ENCODE results near the gene SLC35D2.

Gene SLC35D2

DNA sequence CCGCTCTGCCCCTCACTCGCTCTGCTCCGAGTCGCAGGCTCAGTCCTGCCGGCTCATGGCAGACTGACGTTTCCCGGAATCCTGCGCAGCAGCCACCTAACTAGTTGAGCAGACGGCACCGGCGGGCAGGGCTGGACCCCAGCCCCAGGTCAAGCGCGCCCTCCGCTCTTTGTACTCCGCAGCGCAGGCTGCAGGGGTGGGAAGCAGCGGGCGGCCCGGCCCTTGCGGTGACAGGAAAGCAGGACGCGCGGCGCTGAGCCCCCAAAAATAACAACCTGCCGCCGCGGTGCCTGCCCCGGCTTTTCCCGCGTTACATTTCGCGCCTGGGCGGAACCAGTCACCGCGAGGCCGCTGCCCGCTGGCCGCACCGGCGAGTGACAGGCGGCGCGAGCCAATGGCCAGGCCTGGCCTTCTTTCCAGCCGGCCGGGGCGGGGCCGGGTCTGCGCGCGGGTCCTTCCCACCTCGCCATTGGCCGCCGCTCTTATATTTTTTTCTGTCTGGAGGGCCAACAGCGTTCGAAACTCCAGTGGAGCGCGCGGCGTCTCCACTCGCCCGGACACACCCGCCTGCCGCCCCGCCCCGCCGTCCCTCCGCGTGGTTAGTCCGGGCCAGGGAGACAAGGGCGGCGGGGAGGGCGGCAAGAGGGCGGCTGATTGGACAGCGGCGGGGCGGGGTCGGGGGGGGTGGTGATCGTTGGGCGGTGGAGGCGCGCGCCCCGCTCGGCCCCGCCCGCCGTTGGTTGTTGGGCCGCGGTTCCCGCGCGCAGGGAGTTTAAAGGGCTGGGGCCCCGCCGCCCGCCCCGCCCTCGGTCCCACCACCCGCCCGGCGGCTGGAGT lies 34.8 kb upstream of the SLC35D2 start, which contains the start of gene ZNF367:
Gene ZNF367 (minus strand): TSS at position 288 of the 837 bp plus-strand sequence. CDS start 338 bp downstream, outside the sequence.
- no peaks in the 10 kb centered on the region for H3K9me3 ChIP-seq (ENCODE audit: control insufficient read depth, low read length)
- peak within 1 kb of the TSS; percentile 94 for H3K27ac ChIP-seq (ENCODE audit: insufficient read depth, low read depth, low read length, poor library complexity, severe bottlenecking)
- WGBS, 2 experiments: 0% methylated on average over 100 of the region's 100 CpGs
- peaks cover 14% of the 10 kb centered on the region for H3K4me1 ChIP-seq (ENCODE audit: control insufficient read depth, insufficient read depth, low read length)
- no peaks in the 10 kb centered on the region for H3K36me3 ChIP-seq (ENCODE audit: control insufficient read depth, insufficient read depth, low read length)
- H3K27me3 ChIP-seq (ENCODE audit: control insufficient read depth, insufficient read depth, low read length, poor library complexity, severe bottlenecking): no peaks in the 10 kb centered on the region
- peak within 1 kb of the TSS; percentile 64 for H3K4me3 ChIP-seq (ENCODE audit: insufficient read depth, low read depth, low read length)

DNA sequence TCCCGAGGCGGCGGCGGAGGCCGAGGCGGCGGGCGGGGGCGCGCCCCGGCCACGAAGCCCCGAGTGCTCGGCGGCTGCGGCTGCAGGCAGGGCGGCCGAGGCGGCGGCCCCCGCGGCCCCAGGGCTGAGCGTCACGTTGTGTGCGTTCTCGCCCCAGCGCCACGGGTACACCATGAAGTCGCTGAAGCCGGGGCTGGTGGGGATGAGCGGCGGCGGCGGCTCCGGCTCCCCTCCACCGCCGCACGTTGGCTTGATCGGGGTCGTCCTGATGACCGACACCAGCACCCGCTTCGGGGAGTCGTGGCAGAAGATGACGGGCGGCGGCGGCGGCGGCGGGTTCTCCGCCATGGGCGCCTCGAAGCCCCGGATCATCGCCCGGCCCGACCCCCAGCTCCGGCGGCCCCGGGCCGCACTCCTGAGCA lies 34.2 kb upstream of the SLC35D2 start:
- no peaks in the 10 kb centered on the region for H3K27me3 ChIP-seq (ENCODE audit: control insufficient read depth, insufficient read depth, low read length, poor library complexity, severe bottlenecking)
- H3K27ac ChIP-seq (ENCODE audit: insufficient read depth, low read depth, low read length, poor library complexity, severe bottlenecking): peak overlapping the region; percentile 94
- H3K9me3 ChIP-seq (ENCODE audit: control insufficient read depth, low read length): no peaks in the 10 kb centered on the region
- peaks cover 14% of the 10 kb centered on the region for H3K4me1 ChIP-seq (ENCODE audit: control insufficient read depth, insufficient read depth, low read length)
- peak overlapping the region; percentile 64 for H3K4me3 ChIP-seq (ENCODE audit: insufficient read depth, low read depth, low read length)
- 0 to 1% methylated on average over 62 of the region's 62 CpGs for WGBS, 2 experiments
- no peaks in the 10 kb centered on the region for H3K36me3 ChIP-seq (ENCODE audit: control insufficient read depth, insufficient read depth, low read length)

- no peaks in the 10 kb centered on the region for H3K9me3 ChIP-seq (ENCODE audit: control insufficient read depth, low read length)
- peak overlapping the region; percentile 64 for H3K4me3 ChIP-seq (ENCODE audit: insufficient read depth, low read depth, low read length)
- peak overlapping the region; percentile 63 for H3K27ac ChIP-seq (ENCODE audit: insufficient read depth, low read depth, low read length, poor library complexity, severe bottlenecking)
- no peaks in the 10 kb centered on the region for H3K27me3 ChIP-seq (ENCODE audit: control insufficient read depth, insufficient read depth, low read length, poor library complexity, severe bottlenecking)
- no peaks in the 10 kb centered on the region for H3K36me3 ChIP-seq (ENCODE audit: control insufficient read depth, insufficient read depth, low read length)
- peaks cover 14% of the 10 kb centered on the region for H3K4me1 ChIP-seq (ENCODE audit: control insufficient read depth, insufficient read depth, low read length)
- WGBS, 2 experiments: 0% methylated on average over 50 of the region's 50 CpGs
Observed at GRCh38 chr9:96417051-96417586, 33.6 kb upstream of the SLC35D2 start.

GRCh38 chr9:96413302-96414221 lies 30.1 kb upstream of the SLC35D2 start:
- 90 to 94% methylated on average over 7 of the region's 7 CpGs for WGBS, 2 experiments
- H3K9me3 ChIP-seq (ENCODE audit: control insufficient read depth, low read length): no peaks in the 10 kb centered on the region
- peaks cover 7% of the 10 kb centered on the region for H3K36me3 ChIP-seq (ENCODE audit: control insufficient read depth, insufficient read depth, low read length)
- H3K4me1 ChIP-seq (ENCODE audit: control insufficient read depth, insufficient read depth, low read length): no peaks in the 10 kb centered on the region
- H3K27ac ChIP-seq (ENCODE audit: insufficient read depth, low read depth, low read length, poor library complexity, severe bottlenecking): no peak overlapping the region
- H3K27me3 ChIP-seq (ENCODE audit: control insufficient read depth, insufficient read depth, low read length, poor library complexity, severe bottlenecking): no peaks in the 10 kb centered on the region
- H3K4me3 ChIP-seq (ENCODE audit: insufficient read depth, low read depth, low read length): no peak overlapping the region

GRCh38 chr9:96412174-96412913 lies 28.8 kb upstream of the SLC35D2 start:
- no peaks in the 10 kb centered on the region for H3K9me3 ChIP-seq (ENCODE audit: control insufficient read depth, low read length)
- no peaks in the 10 kb centered on the region for H3K4me1 ChIP-seq (ENCODE audit: control insufficient read depth, insufficient read depth, low read length)
- H3K27me3 ChIP-seq (ENCODE audit: control insufficient read depth, insufficient read depth, low read length, poor library complexity, severe bottlenecking): no peaks in the 10 kb centered on the region
- 90 to 94% methylated on average over 8 of the region's 8 CpGs for WGBS, 2 experiments
- no peak overlapping the region for H3K4me3 ChIP-seq (ENCODE audit: insufficient read depth, low read depth, low read length)
- H3K27ac ChIP-seq (ENCODE audit: insufficient read depth, low read depth, low read length, poor library complexity, severe bottlenecking): no peak overlapping the region
- H3K36me3 ChIP-seq (ENCODE audit: control insufficient read depth, insufficient read depth, low read length): peaks cover 7% of the 10 kb centered on the region

DNA sequence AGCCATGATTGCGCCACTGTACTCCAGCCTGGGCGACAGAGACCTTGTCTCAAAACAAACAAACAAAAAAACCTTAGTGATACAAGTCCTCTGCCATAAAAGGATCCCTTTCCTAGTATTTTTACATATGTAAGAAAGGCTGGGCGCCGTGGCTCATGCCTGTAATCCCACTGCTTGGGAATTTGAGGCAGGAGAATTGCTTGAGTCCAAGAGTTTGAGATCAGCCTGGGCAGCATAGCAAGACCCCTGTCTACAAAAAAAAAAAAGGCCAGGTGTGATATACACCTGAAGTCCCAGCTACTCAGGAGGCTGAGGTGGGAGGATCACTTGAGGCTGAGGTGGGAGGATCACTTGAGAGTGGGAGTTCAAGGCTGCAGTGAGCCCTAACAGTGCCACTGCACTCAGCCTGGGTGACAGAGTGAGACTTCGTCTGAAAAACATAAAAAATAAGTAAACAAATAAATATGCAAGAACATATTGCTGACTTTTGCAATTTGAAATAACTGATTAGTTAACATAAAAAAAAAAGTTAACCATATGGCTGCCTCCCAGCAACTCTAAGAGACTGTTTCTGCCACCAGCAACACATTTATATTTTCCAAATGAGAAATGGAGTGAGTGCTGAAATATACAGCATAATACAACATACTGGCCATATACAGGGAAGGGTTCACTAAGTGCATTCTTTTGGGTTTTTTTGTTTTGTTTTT lies 27.8 kb upstream of the SLC35D2 start:
- Histone ChIP-seq H3K36me3 (ENCODE audit: control insufficient read depth, insufficient read depth, low read length) (peaks cover 7% of the 10 kb centered on the region), H3K4me1 (ENCODE audit: control insufficient read depth, insufficient read depth, low read length) (no peaks in the 10 kb centered on the region), H3K27me3 (ENCODE audit: control insufficient read depth, insufficient read depth, low read length, poor library complexity, severe bottlenecking) (no peaks in the 10 kb centered on the region), H3K4me3 (ENCODE audit: insufficient read depth, low read depth, low read length) (no peak overlapping the region), H3K27ac (ENCODE audit: insufficient read depth, low read depth, low read length, poor library complexity, severe bottlenecking) (no peak overlapping the region), H3K9me3 (ENCODE audit: control insufficient read depth, low read length) (no peaks in the 10 kb centered on the region)
- 93 to 96% methylated on average over 4 to 5 of the region's 5 CpGs for WGBS, 2 experiments

DNA sequence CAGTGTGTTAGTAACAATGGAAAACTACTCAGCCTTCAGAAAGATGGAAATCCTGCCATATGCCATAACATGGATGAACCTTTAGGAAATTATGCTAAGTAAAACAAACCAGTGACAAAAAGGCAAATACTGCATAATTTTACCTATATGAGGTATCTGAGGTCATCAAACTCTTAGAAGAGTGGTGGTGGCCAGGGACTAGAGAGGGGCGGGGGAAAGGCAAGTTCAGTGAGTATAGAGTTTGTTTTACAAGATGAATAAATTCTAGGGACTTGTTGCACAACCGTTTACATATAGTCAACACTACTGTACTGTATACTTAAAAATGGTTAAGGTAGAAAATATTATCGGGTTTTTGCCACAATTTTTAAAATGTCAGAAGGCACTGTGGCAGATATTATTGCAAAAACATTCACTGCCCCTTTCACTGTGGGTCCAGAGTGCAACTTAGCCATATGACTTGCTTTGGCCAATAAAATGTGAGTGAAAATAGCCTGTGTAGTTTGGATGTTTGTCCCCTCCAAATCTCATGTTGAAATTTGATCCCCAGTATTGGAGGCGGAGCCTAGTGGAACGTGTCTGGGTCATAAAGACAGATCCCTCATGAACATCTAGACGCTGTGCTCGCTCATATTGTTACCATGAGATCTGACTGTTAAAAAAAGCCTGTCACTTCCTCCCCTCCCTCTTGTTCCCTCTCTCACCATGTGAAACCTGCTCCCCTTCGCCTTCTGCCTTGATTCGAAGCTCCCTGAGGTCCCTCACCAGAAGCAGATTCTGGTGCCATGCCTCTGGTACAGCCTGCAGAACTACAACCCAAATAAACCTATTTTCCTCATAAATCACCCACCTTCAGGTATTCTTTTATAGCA lies 25.1 kb upstream of the SLC35D2 start:
- Histone ChIP-seq H3K27ac (ENCODE audit: insufficient read depth, low read depth, low read length, poor library complexity, severe bottlenecking) (no peak overlapping the region), H3K36me3 (ENCODE audit: control insufficient read depth, insufficient read depth, low read length) (peaks cover 7% of the 10 kb centered on the region), H3K4me3 (ENCODE audit: insufficient read depth, low read depth, low read length) (no peak overlapping the region), H3K4me1 (ENCODE audit: control insufficient read depth, insufficient read depth, low read length) (no peaks in the 10 kb centered on the region), H3K27me3 (ENCODE audit: control insufficient read depth, insufficient read depth, low read length, poor library complexity, severe bottlenecking) (no peaks in the 10 kb centered on the region), H3K9me3 (ENCODE audit: control insufficient read depth, low read length) (no peaks in the 10 kb centered on the region)
- 89 to 90% methylated on average over 8 to 9 of the region's 9 CpGs for WGBS, 2 experiments

GRCh38 chr9:96400132-96400910 lies 16.8 kb upstream of the SLC35D2 start:
- Histone ChIP-seq H3K27me3 (ENCODE audit: control insufficient read depth, insufficient read depth, low read length, poor library complexity, severe bottlenecking) (no peaks in the 10 kb centered on the region), H3K4me3 (ENCODE audit: insufficient read depth, low read depth, low read length) (no peak overlapping the region), H3K27ac (ENCODE audit: insufficient read depth, low read depth, low read length, poor library complexity, severe bottlenecking) (no peak overlapping the region), H3K4me1 (ENCODE audit: control insufficient read depth, insufficient read depth, low read length) (no peaks in the 10 kb centered on the region), H3K9me3 (ENCODE audit: control insufficient read depth, low read length) (no peaks in the 10 kb centered on the region), H3K36me3 (ENCODE audit: control insufficient read depth, insufficient read depth, low read length) (no peaks in the 10 kb centered on the region)

Data from ectodermal cell (in vitro differentiated cells).